Fibroblast of gingiva (primary cell): ENCODE data around the gene CHCHD5.
"Not testable (repeated sequence)": the region's sequence is repeated elsewhere in the genome, so short reads cannot be mapped to it uniquely, and the experiment has no call there.

ENCODE experiments used
- DNase-seq: peaks from one replicate; pipeline ENCODE4 v3.0.0-alpha.2; 2011; ENCODE audit warnings: low read depth

CHCHD5 gene

DNA sequence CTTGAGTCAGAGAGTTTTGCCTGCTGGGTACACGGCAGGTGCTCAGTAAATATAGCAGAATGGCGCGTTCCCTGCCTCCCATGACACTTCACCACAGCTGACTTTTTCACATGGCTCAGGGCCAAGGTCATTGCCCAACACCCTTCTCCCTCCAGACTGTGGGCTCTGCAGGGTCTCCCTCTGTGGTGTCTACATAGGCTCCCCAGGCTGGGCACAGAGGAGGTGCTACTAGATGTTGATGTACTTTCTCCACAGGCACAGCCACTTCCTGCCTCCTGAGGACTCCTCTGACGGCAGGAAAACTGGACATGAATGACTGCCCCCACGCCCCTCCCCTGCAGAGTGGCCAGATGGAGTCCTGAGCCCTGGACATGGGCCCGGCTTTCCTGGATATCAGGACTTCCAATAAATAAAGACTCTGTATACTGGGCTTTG lies 4.2 kb downstream of the CHCHD5 start:
- DNase-seq = no peak

DNA sequence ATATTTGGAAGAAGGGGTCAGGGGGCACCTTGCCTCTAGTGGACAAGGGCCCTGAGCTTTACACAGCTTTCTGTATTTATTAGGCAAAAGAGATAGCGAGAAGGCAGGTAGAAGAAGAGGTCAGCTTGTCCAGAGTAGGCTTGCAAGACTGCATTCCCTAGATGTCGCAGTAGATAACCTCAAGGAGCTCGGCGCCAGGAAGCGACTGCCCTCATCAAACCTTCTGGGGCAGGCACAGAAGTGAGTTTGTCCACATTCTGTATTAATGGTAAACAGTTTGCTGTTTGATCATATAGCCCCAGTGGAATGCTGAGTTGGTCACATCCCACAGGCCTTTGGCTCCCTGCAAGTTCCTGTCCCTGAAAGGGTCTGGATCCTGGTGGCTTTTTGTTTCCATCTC lies 7.0 kb downstream of the CHCHD5 start:
- DNase-seq = no peak

DNA sequence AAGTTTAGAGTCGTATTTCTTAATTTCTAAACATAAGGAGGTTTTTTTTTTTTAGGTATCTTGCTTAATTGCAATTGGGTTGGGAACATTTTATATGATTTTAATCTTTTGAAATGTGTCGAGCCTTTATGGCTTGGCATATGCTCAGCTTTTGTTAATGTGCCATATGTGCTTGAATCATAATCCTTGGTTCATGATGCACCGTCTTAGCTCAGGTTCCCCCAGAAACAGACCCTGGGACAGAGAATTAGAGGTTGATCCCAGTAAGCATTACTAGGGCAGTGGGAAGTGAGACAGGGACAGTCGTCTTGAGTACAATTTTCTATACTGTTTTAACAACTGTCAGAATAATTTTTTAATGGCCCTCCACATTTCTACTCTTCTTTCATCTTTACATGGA lies 9.3 kb downstream of the CHCHD5 start:
- no peak for DNase-seq

DNA sequence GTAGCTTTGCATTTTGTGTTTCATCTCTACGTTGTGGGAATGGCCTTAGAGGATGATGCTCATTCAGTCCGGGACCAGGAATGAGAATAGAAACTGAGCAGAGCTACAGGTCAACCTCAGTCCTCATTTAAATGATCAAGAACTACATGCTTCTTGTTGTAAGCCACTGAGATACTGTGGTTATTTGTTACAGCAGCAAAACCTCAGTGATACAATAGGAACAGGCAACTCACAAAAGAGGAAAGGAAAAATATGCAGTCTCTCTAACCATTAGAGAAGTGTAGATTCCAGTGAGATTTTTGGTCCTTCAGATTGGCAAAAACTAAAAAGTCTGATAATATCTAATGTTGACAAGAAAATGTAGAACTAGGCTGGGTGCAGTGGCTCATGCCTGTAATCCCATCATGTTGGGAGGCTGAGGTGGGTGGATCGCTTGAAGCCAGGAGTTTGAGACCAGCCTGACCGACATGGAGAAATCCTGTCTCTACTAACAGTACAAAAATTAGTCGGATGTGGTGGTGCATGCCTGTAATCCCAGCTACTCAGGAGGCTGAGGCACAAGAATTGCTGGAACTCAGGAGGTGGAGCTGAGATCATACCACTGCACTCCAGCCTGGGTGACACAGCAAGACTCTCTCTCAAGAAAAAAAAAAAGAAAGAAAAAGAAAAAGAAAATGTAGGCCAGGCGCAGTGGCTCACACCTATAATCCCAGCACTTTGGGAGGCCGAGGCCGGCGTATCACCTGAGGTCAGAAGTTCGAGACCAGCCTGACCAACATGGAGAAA lies 13.3 kb downstream of the CHCHD5 start:
- DNase-seq = no peak

DNA sequence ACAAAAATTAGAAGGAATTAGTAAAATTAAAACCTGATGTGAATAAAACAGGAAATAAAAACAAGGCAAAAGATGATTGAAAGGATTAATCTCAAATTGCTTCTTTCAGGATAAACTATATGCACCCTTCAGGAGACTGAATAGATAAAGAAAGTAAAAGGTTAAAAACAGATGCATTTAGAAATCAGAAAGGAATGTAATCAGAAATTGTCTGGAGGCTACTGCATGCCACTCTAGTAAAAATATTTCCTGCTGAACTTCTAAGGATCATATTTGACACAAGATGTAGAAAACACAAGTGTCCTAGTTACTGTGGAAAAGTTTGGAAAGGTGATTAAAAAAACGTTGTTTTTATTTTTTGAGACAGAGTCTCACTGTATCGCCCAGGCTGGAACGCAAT lies 16.2 kb downstream of the CHCHD5 start:
- no peak for DNase-seq

DNA sequence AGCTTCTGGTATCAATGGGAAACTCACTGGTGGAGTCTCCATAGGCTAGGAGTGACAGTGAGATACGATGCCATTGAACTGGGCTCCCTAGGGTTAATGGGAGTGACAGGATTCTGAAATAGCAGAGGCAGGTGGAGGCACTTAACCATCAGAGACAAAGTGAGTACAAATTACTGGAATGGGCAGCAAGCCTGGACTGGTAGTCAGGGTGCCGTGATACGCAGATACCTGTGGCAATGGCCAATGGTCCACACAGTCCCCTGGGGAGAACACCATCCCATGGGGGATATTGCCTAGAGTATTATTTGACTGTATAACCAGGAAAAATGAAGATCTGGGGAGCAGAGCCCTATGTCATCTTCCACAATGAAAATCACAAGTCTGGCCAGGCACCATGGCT lies 17.3 kb downstream of the CHCHD5 start:
- no peak for DNase-seq

DNA sequence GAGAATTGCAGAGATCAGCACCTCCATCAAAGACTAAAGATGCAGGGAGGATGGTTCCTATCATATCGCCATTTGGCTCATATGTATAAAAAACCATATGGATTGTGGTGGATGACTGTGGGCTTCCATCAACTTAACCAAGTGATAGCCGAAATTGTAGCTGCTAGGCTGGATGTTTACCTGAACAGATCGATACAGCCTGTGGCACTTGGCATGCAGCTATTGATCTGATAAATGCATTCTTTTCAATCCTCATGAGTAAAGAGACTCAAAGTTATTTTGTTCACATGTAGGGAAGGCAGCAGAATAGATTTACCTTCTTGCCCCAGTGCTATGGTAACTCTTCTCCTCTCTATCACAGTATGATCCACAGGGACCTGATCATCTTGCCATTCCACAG lies 18.5 kb downstream of the CHCHD5 start:
- DNase-seq = no peak

DNA sequence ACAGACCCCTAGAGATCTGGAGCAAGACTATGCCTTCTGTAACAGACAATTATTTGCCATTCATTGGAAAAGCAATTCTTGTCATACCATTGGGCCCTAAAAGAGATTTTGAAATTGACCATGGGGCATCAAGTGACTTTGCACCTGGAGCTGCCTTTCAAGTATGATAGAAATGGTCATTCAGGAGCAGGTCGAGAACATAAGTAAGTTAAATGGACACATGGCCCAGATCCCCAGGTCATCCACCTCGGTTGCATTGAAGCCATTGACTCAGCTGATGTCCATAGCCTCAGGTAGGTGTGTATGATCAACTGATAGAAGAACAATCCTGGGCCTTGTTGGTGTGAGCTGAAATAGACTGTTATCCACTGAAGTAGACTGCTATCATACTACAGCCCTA lies 19.3 kb downstream of the CHCHD5 start:
- no peak for DNase-seq

DNA sequence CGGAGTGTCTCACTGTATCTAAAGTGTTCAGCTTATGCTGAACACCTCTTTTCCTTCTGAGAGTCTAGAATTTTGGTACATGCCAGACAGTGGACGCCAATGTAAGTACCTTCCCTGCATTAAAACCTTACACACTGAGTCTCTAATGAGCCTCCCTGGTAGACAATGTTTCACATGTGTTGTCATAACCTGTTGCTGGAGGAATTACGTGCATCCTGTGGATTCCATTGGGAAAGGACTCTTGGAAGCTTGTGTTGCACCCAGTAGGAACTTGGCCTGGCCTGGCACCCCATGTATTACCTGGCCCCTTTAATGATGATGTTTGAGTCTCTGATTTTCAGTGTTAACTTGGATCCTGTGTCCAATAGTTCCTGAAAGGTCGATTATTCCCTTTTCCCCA lies 20.5 kb downstream of the CHCHD5 start:
- no peak for DNase-seq

DNA sequence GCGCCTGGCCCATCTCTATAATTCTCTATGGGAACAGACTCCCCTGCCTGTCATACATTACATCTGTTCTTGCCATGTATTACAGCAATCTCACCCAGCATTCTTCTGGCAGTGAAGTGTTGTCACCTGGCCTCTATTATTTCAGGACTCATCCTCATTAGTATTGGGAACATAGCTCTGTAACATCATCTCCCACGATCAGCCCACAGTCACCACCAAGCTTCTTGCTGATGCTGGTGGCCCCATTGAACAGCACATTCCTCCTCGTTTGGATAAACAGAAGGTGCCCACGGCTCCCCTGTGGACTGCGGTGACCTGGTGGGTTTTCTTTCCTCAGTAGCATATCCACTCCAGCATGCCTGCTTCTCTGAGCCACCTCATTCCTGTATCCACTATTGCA lies 21.5 kb downstream of the CHCHD5 start:
- no peak for DNase-seq

DNA sequence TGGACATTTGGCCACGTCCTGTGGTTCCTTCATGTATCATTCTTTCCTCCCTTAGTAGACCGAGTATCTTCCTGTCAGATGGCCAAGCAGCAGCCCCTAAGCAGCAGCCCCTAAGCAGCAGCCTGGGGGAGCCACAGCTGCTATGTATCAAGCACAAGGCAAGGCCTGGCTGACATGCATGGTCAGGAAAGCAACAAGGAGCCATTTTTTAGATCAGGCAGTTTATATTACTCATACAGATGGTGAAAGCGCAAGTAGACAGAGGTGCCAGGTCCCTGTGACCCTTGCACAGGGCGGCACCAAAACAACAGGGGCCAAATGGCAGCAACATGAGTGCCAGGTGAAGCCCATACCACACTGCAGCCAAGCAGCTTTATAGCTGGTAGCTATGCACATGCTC lies 22.1 kb downstream of the CHCHD5 start:
- no peak for DNase-seq

DNA sequence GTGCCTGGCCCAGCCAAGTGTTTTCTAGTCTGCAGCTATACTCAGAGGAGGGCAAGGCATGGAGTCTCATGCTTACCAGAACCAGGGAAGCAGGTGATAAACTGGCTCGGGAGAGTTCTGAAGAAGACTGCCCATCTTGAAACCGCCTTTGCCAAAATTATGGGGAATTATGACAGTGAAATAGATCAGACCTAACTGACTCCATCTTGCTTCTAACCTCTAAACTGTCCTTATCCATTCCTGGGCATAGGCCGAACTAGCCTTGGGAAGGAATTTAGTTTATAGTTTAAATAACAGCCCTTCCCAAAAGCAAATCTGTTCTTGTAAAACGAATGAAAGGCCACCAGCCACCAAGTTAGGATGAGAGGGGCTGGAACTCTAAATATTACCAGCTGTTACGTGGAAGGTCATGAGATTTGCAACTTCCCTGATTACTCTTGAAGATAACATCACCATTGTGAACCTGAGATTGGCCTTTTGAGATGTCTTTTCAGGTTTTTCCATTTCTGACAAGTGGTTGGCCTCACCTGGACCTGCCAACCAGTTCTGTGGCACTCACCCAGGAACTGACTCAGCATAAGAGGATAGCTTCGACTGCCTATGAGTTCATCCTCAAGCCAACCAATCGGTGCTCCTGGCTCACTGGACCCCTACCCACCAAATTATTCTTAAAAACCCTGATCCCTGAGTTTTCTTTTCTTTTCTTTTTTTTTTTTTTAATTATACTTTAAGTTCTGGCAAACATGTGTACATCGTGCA lies 23.4 kb downstream of the CHCHD5 start:
- no peak for DNase-seq

DNA sequence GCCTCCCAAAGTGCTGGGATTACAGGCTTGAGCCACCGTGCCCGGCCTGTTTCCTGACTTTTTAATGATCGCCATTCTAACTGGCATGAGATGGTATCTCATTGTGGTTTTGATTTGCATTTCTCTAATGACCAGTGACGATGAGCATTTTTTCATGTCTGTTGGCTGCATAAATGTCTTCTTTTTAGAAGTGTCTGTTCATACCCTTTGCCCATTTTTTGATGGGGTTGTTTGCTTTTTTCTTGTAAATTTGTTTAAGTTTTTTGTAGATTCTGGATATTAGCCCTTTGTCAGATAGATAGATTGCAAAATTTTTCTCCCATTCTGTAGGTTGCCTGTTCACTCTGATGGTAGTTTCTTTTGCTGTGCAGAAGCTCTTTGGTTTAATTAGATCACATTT lies 24.9 kb downstream of the CHCHD5 start:
- not testable (repeated sequence) for DNase-seq

DNA sequence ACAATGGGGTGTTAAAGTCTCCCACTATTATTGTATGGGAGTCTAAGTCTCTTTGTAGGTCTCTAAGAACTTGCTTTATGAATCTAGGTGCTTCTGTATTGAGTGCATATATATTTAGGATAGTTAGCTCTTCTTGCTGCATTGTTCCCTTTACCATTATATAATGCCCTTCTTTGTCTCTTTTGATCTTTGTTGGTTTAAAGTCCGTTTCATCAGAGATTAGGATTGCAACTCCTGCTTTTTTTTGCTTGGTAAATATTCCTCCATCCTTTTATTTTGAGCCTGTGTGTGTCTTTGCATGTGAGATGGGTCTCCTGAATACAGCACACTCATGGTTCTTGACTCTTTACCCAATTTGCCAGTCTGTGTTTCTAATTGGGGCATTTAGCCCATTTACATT lies 27.9 kb downstream of the CHCHD5 start:
- not testable (repeated sequence) for DNase-seq

DNA sequence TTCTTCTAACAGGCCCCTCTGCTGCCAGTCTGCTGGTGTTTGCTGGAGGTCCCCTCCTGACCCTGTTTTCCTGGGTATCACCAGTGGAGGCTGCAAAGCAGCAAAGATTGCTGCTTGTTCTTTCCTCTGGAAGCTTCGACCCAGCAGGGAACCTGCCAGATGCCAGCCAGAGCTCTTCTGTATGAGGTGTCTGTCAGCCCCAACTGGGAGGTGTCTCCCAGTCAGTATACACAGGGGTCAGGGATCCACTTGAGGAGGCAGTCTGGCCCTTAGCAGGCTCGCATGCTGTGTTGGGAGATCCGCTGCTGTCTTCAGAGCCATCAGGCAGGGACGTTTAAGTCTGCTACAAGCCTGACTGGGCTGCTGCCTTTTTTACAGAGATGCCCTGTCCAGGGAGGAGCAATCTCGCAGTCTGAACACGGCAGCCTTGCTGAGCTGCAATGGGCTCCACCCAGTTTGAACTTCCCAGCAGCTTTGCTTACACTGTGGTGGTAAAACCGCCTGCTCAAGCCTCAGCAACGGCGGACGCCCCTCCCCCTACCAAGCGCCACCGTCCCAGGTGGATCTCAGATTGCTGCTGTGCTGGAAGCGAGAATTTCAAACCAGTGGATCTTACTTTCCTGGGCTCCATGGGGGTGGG lies 29.9 kb downstream of the CHCHD5 start:
- no peak for DNase-seq

DNA sequence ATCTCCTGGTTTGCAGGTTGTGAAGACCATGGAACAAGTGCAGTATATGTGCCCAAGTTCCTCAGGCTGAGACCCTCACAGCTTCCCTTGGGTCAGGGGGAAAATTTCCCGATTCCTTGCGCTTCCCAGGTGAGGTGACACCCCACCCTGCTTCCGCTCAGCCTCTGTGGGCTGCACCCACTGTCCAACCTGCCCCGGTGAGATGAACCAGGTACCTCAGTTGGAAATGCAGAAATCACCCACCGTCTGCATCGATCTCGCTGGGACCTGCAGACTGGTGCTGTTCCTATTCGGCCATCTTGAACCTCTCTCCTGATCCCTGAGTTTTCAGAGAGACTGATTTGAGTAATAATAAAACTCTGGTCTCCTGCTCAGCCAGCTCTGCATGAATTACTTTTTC lies 30.6 kb downstream of the CHCHD5 start:
- DNase-seq = no peak

DNA sequence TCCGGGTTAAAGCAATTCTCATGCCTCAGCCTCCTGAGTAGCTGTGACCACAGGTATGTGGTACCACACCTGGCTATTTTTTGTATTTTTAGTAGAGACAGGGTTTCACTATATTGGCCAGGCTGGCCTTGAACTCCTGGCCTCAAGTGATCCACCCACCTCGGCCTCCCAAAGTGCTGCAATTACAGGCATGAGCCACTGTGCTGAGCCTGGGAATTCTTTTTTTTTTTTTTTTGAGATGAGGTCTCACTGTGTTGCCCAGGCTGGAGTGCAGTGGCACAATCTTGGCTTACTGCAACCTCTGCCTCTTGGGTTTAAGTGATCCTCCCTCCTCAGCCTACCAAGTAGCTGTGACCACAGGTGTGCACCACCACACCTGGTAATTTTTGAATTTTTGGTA lies 31.4 kb downstream of the CHCHD5 start:
- DNase-seq = not testable (repeated sequence)

DNA sequence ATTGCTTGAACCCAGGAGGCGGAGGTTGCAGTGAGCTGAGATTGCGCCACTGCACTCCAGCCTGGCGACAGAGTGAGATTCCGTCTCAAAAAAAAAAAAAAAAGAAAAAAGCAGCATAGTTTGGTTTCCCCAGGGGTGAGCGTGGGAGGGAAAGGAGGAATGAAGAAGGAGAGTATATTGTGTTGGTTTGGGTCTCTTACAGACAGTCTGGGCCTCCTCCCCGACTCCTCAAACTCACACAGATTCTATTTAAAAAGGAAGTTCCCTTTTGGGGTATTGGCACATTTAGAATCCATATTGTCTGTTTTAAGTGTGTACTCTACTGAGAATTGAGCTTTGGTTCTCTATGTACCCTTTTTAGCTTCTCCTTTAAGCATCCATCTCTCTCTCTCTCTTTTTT lies 34.0 kb downstream of the CHCHD5 start:
- DNase-seq = no peak

DNA sequence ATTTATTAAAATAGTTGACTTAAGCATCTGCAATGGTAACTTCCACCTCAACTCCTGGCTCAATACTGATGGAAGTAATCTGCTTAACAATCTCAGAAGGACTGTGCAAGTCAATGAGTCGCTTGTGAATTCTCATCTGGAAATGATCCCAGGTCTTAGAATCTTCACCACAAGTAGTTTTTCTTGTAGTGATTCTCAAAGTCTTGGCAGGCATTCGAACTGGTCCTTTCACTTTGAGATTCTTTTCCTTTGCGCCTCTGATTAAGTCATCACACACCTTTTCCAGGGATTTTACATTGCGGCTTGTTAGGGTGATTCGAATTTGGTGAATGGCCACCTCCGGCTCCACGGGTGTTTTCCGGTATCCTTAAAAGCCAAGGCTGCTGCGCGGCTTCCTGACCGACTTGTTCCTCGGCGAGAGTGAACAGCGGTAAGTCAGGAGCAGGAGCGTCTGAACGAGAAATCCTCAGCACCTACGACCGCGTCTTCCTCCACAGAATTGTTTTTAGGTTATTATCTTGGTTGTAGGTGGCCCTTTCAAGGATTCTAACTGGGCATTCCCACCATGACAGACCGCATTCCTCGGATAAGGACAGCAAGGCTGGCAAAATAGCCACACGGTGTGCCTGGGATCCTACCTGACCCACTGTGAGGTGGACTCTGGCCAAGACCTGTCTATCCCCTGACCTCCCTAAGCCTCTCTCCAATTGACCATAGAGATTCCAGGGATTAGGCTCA lies 37.5 kb downstream of the CHCHD5 start:
- DNase-seq = peak; percentile 55

DNA sequence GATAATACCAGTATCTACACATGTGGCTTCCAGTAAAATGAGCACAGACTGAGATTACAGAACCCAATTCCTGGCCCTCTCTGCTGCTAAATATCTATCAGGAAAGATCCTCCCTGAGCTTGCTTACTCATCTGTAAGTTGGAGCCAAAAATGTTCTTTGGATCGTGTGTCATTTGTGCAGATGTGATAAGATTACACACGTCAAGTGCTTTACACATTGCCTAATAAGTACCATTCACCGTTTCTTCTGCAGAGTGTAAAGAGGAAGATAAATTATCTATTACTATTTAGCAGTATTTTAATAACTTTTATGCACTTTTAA lies 38.1 kb downstream of the CHCHD5 start:
- peak; percentile 91 for DNase-seq

DNA sequence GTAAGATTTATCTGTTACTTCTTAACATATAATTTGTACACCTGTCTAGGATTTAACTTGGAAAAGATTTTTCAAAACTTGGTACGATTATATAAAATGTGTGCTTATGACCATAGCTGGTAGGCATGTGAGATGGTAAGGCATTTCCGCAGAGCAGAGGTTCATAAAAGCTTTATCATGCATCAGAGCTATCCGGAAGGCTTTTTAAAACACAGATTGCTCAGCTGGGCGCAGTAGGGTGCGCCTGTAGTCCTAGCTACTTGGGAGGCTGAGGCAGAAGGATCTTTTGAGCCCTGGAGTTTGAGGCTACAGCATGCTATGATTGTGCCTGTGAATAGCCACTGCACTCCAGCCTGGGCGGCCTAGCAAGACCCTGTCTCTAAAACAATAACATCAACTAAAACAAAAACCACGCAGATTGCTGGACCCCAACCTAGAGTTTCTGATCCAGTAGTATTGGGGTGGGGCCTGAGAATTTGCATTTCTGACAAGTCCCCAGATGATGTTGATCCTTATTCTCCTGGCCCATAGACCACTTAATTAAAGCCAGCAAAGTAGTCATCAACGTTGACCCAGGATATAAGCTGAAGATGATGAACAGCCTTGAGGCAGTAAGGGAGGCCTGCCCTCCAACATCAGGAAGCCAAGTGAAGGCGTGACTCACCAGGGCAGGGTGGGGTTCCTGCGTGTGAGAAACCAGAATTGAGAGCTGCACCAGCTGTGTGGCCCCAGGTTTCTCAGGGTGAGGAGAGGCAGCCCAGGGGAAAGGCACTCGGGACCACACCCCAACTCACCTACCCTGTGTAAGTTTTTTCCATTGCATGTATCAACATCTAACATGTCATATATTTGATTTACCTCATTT lies 39.7 kb downstream of the CHCHD5 start:
- DNase-seq = peak; percentile 45
